Activated CD4-positive, alpha-beta T cell treated with anti-CD3 and anti-CD28 coated beads, Interleukin-2, amount 10 ng/mL, durations not matched to agents 24 days and 14 days (primary cell): Measurements from ENCODE around the gene RPS5. TPM values are rescaled to one million over a fixed set of nuclear protein-coding genes. Genes with fewer than 3 reads are reported as not detected.
A peak's percentile ranks its signal among the peaks of the same experiment; 100 is the strongest.

Experiments used
- DNase-seq: peaks from one replicate; pipeline ENCODE4 v3.0.0; 2022
- H3K27ac Mint-ChIP-seq: one replicate; pipeline ENCODE4 v1.8.0; 2022; ENCODE audit warnings: mild to moderate bottlenecking, mixed read lengths
- H3K27me3 Mint-ChIP-seq: one replicate; pipeline ENCODE4 v1.8.0; 2022; ENCODE audit warnings: mixed read lengths
- H3K36me3 Mint-ChIP-seq: one replicate; pipeline ENCODE4 v1.8.0; 2022; ENCODE audit warnings: low read depth, mild to moderate bottlenecking, mixed read lengths
- H3K4me1 Mint-ChIP-seq: one replicate; pipeline ENCODE4 v1.8.0; 2021; ENCODE audit warnings: mixed read lengths
- H3K4me3 Mint-ChIP-seq: one replicate; pipeline ENCODE4 v1.8.0; 2022; ENCODE audit warnings: mild to moderate bottlenecking, moderate library complexity, mixed read lengths
- H3K9me3 Mint-ChIP-seq: one replicate; pipeline ENCODE4 v1.8.0; 2021; ENCODE audit warnings: mixed read lengths
- intact Hi-C: fragments of 100-400 bp; cut with micrococcal nuclease; formaldehyde crosslinking; loops from one replicate; pipeline ENCODE4 v1.15.1; 2023
- total RNA-seq: library from RNA; stranded (reverse); gene quantifications from 2 replicates; pipeline ENCODE4 v1.2.3, GENCODE V29; 2022

RPS5 gene
- total RNA-seq, 1 donor from 2014 or later: 1,288 TPM

DNA sequence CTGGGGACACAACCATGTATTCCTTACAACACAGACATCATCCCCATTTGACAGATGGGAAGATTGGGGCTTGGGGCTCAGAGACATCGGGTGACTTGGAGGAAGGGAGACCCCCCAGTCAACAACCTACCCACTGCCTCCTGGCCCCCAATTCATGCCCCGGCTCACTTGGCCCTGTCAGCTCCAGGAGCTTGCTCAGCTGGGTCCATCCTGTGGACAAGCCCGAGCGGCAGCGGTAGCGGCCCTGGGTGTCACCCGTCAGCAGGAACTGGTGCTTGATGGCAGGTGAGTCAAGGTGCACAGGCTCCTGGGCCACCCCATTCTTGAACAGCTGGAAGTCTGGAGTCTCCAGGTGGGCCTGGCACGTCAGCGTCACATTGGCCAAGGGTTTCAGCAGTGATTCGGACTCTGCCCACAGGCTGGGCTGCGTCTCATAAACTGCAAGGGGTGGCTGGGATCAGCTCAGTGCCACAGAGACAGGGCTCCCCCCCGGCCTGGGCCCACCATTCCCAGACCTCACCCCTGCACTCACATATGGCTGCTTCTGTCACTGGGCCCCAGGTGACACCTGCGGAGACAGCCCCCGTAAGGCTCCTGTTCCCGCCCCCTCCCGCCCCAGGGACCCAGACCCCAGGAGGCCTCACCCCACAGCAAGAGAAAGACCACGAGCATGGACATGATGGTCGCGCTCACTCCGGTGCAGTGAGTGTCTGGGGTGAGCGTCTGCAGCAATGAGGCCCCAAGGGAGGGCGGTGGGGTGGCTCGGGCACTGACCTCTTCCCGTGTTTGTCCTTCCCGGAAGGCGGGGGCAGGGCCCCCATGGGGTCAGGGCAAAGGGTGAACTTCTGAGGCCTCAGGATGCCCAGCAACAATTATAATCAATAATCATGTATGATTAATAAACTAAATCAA, 34.1 kb upstream of the RPS5 start, which contains the start of gene A1BG:
TSS of gene A1BG (minus strand) at position 733 of the 912 bp plus-strand sequence. CDS start at position 678, 55 bp downstream.
- Mint-ChIP-seq H3K27ac (no peak within 1 kb of the TSS), H3K27me3 (no peaks in the 10 kb centered on the region), H3K4me1 (peaks cover 14% of the 10 kb centered on the region), H3K9me3 (no peaks in the 10 kb centered on the region), H3K4me3 (no peak within 1 kb of the TSS), H3K36me3 (peaks cover 9% of the 10 kb centered on the region)
- no peak for DNase-seq
- intact Hi-C loops: no loop called here

DNA sequence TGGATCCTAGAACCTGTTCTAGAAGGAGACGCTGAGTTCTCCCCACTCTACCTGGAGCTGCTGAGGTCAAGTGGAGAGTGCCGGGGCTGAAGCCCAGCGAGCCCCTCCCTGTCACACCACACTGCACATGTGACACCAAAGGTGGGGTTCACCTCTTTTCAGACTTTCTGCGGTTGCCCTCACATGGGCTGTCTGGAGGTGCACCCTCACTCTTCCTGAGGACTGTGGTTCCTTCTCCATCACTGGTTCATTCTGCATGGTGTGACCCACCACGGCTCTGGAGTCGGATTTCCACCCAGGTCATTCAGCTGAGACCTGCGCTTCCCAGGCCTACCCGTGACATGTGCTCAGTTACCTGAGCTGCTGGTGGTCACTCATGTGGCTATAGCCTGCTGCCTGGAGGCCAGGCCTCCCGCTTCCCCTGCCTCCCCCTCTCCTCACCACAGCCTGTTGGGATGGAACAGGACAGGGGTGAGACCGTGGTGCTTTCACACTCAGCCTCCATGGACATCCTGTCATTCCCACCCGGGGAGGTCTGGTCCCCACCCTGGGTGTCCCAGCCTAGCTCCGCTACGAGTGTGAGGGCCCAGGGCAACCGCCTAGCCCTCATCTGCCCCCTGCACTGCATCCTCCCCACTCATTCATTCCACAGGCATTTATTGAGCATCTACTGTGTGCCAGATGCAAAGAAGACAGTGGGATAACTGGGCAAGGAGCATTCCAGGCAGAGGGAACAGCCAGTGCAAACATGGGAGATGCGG, 33.2 kb upstream of the RPS5 start:
- Mint-ChIP-seq H3K9me3 (no peaks in the 10 kb centered on the region), H3K27ac (no peak overlapping the region), H3K4me1 (peaks cover 8% of the 10 kb centered on the region), H3K4me3 (no peak overlapping the region), H3K36me3 (peaks cover 6% of the 10 kb centered on the region), H3K27me3 (no peaks in the 10 kb centered on the region)
- intact Hi-C loops: no loop called here
- no peak for DNase-seq

DNA sequence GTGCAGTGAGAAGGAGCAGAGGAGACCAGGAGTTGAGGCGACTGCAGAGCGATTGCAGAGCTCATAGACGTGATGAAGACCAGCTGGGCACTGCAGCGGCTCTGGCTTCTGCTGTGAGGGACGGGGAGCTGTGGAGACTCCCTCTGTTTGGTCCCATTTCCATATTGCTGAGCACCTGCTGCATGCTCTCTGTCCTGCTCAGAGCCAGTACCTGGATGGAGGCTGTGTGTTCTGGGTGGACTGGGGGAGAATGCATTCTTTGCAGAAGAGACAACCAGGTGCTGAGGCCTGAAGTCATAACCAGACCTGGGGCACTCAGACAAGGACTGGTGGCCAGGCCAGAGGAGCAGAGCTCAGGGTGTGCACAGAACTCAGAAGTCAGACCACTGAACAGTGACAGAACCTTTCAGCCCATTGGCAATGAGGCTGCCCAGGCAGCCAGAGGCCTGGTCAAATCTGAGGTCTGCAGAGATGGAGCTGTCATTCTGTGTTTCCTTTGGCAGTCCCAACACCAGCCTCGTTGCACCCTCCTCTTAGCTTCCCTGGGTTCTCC, 32.5 kb upstream of the RPS5 start:
- H3K27me3 Mint-ChIP-seq: no peaks in the 10 kb centered on the region
- peaks cover 6% of the 10 kb centered on the region for H3K4me1 Mint-ChIP-seq

DNA sequence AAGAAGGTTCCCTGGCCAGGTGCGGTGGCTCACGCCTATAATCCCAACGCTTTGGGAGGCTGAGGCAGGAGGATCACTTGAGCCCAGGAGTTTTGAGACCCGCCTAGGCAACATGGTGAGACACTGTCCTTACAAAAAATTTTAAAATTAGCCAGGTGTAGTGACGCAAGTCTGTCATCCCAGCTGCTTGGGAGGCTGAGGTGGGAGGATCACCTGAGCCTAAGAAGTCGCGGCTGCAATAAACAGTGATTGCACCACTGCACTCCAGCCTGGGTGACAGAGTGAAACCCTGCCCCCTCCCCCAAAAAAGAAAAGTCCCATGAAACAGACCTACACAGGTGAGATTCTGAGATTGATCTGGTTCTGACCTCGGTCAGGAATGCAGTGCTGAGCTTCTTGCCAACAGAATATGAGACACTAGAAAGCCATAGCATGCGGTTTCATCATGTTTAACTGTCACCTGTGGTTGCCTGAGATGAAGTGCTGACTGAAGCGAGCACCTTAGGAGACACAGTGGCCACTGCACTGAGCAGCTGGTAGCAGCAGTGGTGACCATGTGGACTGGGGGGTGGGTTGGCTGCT, 31.8 kb upstream of the RPS5 start:
- Mint-ChIP-seq H3K27me3 (no peaks in the 10 kb centered on the region), H3K4me3 (no peak overlapping the region)
- intact Hi-C loops: no loop called here

More for the DNA sequence above, 32.5 kb upstream of the RPS5 start:
- intact Hi-C loops: no loop called here
- Mint-ChIP-seq H3K36me3 (peaks cover 4% of the 10 kb centered on the region), H3K9me3 (no peaks in the 10 kb centered on the region), H3K4me3 (no peak overlapping the region), H3K27ac (no peak overlapping the region)
- no peak for DNase-seq

DNA sequence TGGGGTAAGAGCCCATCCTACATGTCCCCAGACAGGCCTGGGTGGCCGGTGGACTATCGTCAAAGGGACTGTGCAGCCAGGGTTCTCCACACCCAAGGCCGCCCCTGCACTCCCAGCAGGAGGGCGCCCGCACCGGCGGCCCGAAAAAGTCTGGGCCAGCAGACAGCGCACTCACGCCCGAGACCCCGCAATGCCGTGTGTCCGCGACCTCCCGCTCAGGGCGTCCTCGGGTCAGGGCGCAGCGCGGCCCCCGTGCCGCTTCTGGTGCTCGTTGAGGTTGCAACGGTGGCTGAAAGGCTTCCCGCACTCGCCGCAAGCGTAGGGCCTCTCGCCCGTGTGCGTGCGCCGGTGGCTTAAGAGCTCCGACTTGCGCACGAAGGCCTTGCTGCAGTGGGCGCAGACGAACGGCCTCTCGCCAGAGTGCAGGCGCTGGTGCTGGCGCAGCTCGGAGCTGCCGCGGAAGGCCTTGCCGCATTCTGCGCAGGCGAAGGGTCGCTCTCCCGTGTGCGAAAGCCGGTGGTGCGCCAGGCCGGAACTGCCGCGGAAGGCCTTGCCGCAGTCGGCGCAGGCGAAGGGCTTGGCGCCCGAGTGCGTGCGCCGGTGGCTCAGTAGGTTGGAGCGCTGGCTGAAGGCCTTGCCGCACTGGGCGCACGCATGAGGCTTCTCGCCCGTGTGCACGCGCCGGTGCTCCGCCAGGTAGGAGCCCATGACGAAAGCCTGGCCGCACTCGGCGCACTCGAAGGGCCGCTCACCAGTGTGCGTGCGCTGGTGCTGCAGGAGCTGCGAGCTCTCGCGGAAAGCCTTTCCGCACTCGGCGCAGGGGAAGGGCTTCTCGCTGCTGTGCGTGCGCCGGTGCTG, 30.9 kb upstream of the RPS5 start:
- H3K4me1 Mint-ChIP-seq: peaks cover 4% of the 10 kb centered on the region
- no peaks in the 10 kb centered on the region for H3K9me3 Mint-ChIP-seq
- H3K27ac Mint-ChIP-seq: no peak overlapping the region
- no peaks in the 10 kb centered on the region for H3K27me3 Mint-ChIP-seq
- intact Hi-C loops: no loop called here
- peaks cover under 1% of the 10 kb centered on the region for H3K36me3 Mint-ChIP-seq
- H3K4me3 Mint-ChIP-seq: peak overlapping the region; percentile 55
- peak; percentile 83 for DNase-seq

More for the DNA sequence above, 31.8 kb upstream of the RPS5 start:
- H3K4me1 Mint-ChIP-seq: peaks cover 4% of the 10 kb centered on the region
- H3K36me3 Mint-ChIP-seq: peaks cover 2% of the 10 kb centered on the region
- H3K27ac Mint-ChIP-seq: no peak overlapping the region
- H3K9me3 Mint-ChIP-seq: no peaks in the 10 kb centered on the region
- DNase-seq: no peak

DNA sequence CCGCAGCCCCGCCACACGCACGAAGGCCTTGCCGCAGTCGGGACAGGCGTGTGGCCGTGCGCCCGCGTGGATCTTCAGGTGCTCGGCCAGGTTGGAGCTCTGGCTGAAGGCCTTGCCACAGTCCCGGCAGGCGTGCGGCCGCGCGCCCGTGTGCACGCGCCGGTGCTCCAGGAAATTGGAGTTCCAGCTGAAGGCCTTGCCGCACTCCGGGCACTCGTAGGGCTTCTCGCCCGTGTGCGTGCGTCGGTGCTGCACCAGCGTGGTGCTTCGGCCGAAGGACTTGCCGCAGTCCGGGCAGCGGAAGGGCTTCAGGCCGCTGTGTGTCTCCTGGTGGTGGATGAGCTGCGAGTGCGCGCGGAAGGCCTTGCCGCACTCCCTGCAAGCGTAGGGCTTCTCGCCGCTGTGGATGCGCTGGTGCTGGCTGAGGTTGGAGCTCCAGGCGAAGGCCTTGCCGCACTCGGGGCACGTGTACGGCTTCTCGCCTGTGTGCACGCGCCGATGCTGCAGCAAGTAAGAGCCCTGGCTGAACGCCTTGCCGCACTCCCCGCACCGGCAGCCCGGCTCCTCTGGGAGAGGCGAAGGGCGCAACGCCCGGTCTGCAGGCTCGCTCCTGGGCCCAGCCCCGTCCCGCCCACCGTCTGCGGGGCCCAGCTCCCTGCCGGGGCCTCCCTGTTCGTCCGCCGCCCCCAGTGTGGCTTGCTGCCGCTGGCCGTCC, 30.1 kb upstream of the RPS5 start:
- Mint-ChIP-seq H3K4me3 (peak overlapping the region; percentile 55), H3K36me3 (peaks cover 2% of the 10 kb centered on the region), H3K27ac (no peak overlapping the region), H3K27me3 (no peaks in the 10 kb centered on the region), H3K9me3 (no peaks in the 10 kb centered on the region), H3K4me1 (peaks cover 6% of the 10 kb centered on the region)
- no peak for DNase-seq
- intact Hi-C loops: no loop called here

DNA sequence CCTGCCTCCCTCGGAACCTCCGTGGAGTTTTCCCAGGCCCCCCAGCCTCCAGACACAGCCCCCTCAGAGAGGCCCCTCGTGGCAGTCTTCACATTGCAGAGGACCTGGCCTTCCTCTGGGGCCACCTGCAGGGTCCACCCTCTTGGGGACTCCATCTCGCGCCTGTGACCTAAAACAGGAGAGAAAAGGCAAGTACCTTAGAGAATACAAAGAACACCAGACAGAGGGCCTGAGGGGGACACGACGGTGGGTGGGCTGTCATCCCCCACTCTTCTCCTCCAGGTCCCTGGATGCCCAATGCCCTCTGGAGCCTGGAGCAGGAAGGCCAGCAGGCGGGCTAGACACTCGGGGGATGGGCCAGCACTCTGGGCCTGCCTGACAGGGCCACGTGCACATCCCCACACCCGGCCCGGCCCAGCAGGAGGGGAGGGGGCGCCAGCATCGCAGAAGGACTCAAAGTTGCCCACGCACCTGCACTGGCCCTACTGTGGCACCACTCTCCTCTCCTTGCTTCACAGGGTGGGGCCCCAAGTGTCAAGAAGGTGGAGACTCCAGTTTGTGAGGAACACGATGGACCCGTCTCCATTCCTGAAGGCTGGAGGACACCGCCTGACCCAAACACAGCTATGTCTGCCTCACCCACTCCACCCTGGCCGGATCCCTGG, 29.5 kb upstream of the RPS5 start:
- Mint-ChIP-seq H3K36me3 (peaks cover 5% of the 10 kb centered on the region), H3K4me1 (peaks cover 10% of the 10 kb centered on the region), H3K9me3 (no peaks in the 10 kb centered on the region), H3K27ac (no peak overlapping the region), H3K27me3 (no peaks in the 10 kb centered on the region), H3K4me3 (no peak overlapping the region)
- no peak for DNase-seq
- intact Hi-C loops: no loop called here

DNA sequence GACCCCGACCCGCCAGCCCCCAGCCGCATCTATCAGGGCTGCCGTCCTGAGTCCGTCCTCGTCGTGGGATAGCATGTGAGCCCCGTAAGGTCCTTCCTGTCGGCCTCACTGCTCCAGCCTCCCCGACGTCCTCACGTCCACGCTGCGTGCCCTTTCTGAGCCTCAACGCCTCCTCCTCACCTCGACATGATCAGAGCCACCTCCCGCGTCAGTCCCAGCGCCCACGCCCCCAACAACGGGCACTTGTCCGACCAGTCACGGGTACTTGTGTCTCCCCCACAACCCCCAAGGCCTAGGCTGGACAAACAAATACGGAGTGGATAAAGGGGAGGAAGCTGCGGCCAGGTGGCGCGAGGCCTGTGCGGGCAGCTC, 25.2 kb upstream of the RPS5 start:
- no peaks in the 10 kb centered on the region for H3K9me3 Mint-ChIP-seq
- intact Hi-C loops: loop anchor here (1.0 kb wide), 5 partner anchors 15 to 39 kb away; partner anchors contain the start of genes RPS5 and ZNF837
- peak; percentile 81 for DNase-seq

DNA sequence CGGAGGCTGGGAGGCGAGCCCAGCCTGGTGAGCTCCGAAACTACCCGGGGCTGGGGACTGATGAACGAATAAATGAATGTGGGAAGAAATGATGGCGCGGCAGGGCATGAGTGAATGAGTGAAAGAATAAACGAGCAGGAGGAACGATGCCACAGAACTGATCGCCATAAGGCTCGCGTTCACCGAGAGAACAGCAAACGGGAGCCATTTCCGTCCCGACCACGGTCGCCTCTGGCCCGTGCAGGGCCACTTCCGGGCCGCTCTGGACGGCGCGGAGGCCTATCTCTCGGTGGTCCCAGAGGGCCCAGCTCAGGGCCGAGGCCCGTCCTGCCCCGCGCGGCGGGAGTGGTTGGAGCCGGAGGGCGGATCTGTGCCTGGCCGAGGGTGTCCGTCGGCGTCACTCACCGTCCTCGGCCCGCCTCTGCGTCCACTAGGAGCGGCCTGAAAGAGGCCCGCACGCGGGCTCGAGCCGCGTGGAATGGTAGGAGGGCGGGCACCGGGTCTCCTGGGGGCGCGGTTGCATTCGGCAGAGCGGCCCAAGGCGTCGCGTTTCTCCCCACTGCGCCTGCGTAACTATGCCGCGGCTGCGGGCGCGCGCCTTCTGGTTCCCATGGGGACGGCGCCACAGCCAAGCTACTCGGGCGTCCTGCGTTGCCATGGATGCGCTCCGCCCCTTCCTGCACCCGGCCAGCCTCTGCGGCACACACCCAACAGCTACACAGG, 24.6 kb upstream of the RPS5 start, which contains the start of gene ZNF497:
TSS of gene ZNF497 (minus strand) at position 480 of the 723 bp plus-strand sequence. CDS start 5,116 bp downstream, outside the sequence.
- peaks cover 5% of the 10 kb centered on the region for H3K36me3 Mint-ChIP-seq
- no peaks in the 10 kb centered on the region for H3K27me3 Mint-ChIP-seq
- H3K4me3 Mint-ChIP-seq: peak within 1 kb of the TSS; percentile 95
- DNase-seq: peak; percentile 99
- H3K4me1 Mint-ChIP-seq: peaks cover 9% of the 10 kb centered on the region
- no peaks in the 10 kb centered on the region for H3K9me3 Mint-ChIP-seq
- peak within 1 kb of the TSS; percentile 97 for H3K27ac Mint-ChIP-seq
- intact Hi-C loops: loop anchor here (1.0 kb wide), 5 partner anchors 15 to 39 kb away; partner anchors contain the start of genes RPS5 and ZNF837

More for the DNA sequence above, 25.2 kb upstream of the RPS5 start:
- peaks cover 5% of the 10 kb centered on the region for H3K36me3 Mint-ChIP-seq
- no peaks in the 10 kb centered on the region for H3K27me3 Mint-ChIP-seq
- peak overlapping the region; percentile 97 for H3K27ac Mint-ChIP-seq
- H3K4me3 Mint-ChIP-seq: peak overlapping the region; percentile 95
- H3K4me1 Mint-ChIP-seq: peaks cover 9% of the 10 kb centered on the region

DNA sequence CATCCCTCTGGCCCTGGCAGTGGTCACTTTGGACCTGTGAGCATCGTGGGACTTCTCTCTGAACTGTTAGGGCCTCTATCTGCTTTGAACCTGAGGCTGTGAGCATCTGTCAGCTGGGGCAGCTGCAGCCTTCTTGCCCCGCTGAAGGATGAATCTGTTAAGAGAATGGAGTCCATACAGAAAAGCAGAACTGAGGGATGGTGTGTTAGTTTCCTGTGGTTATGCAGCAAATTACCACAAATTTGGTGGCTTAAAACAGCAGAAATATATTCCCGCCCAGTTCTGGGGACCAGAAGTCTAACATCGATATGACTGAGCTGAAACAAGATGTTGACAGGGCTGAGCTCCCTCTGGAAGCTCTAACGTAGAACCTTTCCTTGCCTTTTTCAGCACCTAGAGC, 22.9 kb upstream of the RPS5 start:
- Mint-ChIP-seq H3K4me1 (peaks cover 9% of the 10 kb centered on the region), H3K27me3 (no peaks in the 10 kb centered on the region), H3K27ac (no peak overlapping the region)

DNA sequence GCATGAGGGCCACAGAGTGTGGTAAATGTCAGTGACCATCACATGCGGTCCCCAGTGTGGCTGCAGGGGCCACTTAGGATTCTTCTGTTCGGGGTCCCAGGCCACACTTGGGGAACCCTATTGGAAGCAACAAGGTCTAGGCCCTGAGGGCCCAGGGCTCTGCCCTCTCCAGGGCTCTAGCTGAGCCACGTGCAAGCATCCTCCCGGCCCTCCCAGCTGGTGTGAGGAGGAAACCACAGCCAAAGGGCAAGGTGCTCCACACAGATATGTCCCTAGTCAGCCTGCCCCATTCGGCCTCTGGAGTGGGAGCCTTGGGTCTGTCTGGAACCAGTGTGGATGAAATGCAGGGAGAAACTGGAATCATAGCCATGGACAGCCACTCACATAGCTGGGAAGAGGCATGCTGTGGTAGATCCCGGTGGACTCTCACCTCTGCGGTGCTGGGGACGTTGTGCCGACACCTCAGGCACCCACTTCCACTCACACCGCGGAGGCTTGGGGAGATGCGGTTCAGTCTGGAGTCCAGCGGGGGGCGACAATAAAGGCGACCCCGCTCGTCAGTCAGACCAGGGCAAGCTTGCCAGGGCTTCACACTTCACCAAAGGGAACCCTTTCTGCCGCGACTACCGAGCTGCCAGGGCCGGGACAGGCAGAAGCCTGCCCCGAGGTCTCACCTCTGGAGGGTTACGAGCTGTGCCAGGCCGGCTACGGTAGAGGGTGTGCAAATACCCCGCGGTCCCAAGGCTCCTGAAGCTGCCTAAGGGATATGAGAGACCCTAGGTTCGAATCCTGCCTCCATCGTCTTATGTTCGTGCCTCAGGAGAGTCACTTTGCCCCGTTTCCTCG, 20.3 kb upstream of the RPS5 start:
- intact Hi-C loops: no loop called here
- no peaks in the 10 kb centered on the region for H3K27me3 Mint-ChIP-seq
- peaks cover 4% of the 10 kb centered on the region for H3K36me3 Mint-ChIP-seq
- no peak overlapping the region for H3K4me3 Mint-ChIP-seq
- no peaks in the 10 kb centered on the region for H3K9me3 Mint-ChIP-seq
- no peak for DNase-seq
- peaks cover 8% of the 10 kb centered on the region for H3K4me1 Mint-ChIP-seq
- no peak overlapping the region for H3K27ac Mint-ChIP-seq

More for the DNA sequence above, 22.9 kb upstream of the RPS5 start:
- intact Hi-C loops: no loop called here
- H3K4me3 Mint-ChIP-seq: peak overlapping the region; percentile 45
- H3K9me3 Mint-ChIP-seq: no peaks in the 10 kb centered on the region
- no peak for DNase-seq
- H3K36me3 Mint-ChIP-seq: peaks cover 5% of the 10 kb centered on the region
